LNCAP (cell line): ENCODE measurements around the gene ALAS1.

Source experiments
- TF ChIP-seq, protein P1 (sequence below): fragments of 450-650 bp; IDR thresholded peaks from 2 replicates; pipeline ENCODE4 v1.5.1; 2017; ENCODE audit warnings: mild to moderate bottlenecking

Gene ALAS1

DNA sequence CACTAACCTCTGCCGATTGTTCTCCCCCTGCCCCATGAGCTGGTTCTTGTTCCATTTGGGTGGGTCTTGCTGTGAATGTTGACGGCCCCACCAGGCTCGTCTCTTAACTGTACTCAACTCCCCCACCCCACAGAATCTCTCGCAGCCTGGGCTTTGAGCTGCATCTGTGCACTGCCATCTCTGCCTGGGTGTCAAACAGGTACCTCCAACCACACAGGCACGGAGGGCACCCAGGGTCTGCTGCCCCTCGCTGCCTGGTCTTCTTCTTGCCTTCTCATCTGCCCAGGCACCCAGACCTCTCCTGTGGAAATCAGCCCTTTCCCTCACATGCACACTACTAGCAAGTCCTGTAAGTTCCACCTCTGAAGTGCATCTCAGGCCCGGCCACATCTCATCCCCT, 17.4 kb downstream of the ALAS1 start:
- TF ChIP-seq, protein P1, sequence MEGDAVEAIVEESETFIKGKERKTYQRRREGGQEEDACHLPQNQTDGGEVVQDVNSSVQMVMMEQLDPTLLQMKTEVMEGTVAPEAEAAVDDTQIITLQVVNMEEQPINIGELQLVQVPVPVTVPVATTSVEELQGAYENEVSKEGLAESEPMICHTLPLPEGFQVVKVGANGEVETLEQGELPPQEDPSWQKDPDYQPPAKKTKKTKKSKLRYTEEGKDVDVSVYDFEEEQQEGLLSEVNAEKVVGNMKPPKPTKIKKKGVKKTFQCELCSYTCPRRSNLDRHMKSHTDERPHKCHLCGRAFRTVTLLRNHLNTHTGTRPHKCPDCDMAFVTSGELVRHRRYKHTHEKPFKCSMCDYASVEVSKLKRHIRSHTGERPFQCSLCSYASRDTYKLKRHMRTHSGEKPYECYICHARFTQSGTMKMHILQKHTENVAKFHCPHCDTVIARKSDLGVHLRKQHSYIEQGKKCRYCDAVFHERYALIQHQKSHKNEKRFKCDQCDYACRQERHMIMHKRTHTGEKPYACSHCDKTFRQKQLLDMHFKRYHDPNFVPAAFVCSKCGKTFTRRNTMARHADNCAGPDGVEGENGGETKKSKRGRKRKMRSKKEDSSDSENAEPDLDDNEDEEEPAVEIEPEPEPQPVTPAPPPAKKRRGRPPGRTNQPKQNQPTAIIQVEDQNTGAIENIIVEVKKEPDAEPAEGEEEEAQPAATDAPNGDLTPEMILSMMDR = no peak

DNA sequence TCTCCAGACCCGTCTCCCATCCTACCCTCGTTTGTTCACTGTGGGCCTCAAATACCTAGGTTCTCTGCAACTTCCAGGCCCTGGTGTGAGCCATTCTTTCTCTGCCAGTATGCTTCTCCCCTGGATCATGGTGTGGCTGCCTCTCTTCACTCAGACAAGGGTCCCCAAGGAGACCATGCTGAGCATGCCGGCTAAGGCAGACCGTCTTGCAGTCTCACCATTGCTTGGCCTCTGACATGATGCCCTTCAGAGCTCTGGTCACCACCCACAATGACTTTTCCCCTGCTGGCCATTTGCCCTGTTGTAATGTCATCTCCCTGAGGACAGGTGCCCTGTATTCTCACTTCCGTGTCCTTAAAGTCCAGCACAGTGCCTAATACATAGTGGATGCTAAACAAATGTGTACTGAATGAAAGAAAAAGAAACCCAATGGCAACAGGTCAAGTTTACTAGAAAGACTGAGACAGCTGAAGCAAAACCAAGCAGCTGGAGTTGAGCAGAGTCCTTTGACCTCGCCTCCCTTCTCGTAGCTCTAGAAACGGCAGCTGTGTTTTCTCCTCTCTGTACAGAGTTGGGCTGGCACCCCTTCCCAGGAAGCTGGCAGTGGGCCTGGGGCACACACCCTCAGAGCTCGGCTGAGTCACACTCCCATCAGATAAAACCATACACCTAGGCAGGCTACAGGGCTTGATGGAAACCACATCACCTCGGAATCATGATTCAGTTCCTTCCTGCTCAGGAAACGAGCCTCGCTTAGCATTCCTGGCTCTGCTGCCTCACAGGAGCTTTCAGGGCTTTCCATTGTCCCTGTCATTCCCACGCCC, 18.8 kb downstream of the ALAS1 start:
- TF ChIP-seq, protein P1 = no peak

DNA sequence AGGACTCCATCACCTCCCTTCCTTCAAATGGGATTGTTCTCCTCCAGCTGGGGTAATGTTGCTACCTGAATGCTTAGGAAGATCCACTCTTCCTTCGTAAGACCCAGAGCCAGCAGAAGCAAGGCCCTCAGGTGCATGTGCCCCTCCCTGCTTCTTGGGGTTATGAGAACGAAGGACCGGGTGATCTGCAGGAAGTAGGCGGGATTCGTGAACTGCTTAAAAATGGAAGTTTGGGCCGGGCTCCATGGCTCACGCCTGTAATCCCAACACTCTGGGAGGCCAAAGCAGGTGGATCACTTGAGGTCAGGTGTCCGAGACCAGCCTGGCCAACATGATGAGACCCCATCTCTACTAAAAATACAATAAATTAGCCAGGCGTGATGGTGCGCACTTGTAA, 19.4 kb downstream of the ALAS1 start:
- TF ChIP-seq, protein P1 = no peak

DNA sequence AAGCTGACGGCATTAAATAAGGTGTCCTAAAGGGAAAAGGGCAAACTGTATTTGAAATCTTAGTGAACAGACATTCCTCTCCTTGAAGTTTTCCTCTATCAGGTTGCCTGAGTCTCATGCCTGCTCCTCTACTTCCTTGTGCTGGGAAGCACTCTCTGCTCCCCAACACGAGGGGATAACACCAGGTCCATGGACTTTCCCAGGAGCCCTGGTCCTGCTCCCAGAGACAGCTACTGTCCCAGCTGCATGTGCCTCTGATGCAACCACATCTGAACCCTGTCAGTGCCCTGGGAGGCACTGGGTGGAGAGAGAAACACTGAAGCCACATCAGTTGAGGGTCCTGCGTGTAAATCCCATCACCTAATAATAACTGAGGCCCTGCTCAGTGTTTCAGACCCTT, 20.1 kb downstream of the ALAS1 start:
- TF ChIP-seq, protein P1 = no peak

DNA sequence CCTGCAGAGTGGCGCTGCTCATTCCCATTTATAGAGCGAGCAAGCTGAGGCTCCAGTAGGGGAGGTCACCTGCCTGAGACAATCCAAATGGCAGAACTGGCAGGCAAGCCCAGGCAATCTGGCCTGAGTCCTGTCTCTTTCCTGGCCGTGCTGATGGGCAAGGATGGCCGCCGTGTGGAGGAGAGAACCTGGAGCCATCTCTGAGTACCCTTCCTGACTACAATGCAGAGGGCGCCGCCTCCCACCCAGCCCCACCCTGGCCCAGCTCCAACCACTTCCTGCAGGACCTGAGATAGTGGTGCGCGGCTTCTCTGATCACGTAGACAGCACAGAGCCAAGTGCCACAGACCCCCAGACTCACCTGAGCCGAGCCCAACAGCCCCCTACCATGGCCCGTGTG, 20.5 kb downstream of the ALAS1 start:
- TF ChIP-seq, protein P1 = no peak

DNA sequence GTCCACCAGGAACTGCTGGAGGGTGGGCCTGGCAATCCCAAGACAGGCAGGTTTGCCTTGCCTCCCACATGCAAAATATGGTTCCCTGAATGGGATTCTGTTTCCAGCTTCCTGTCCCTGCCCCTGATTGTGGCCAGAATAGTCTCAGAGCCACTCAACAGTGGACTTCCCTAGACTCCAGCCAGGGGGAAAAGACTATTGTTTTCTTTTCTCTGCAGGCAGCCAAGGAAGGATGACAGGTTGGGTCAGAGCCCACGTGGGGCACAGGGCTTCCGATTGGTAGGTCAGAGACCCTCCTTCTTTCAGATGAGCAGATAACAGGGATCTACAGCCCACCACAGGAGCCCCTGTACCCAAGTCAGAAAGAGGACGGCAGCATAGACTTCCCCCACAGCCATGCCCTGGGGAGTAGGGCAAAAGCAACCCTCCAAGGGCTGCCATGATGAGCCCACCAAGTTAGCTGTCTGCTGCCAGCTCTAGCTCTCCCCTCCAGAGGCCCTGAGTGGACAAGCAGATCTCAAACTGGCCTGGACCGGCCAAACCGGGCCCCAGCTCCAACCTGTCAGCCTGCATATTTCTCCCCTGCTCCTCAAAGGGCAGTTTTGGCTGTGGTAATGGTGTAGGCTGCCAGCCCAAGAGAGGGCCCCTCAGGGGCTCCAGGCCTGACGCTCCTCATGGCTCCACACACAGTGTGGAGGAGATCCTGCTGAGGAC, 21.1 kb downstream of the ALAS1 start:
- TF ChIP-seq, protein P1 = no peak

DNA sequence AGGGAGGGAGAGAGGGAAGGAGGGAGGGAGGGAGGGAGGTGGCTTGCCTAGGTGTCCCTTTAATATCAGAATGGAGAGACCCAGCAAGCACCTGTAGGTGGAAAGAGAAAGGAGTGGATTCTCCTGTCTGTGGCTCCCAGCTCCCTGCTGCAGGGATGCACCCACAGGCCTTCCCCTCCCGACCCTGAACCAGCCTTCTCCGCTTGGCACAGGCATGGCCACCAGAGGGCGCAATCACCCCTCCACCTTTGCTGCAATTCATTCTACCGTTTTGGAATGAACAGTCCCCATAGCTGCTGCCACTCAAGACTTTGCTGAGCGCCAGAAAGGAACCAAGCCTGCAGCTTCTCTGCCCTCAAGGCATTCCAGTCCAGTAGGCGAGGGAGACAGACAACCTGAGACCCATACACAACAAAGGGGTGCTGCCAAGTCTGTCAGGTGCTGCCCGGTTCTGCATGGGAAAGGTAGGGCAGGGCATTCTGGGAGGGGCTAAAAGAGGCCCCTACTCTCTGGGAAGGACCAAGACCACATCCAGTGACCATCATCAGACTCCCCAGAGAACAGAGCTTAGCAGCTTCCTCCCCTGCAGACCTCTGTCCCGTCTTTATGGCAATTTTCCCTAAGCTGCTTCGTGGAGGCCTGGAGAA, 22.5 kb downstream of the ALAS1 start:
- TF ChIP-seq, protein P1 = peak; percentile 93
